Measurements from ENCODE around the gene KDM4C.

DNA sequence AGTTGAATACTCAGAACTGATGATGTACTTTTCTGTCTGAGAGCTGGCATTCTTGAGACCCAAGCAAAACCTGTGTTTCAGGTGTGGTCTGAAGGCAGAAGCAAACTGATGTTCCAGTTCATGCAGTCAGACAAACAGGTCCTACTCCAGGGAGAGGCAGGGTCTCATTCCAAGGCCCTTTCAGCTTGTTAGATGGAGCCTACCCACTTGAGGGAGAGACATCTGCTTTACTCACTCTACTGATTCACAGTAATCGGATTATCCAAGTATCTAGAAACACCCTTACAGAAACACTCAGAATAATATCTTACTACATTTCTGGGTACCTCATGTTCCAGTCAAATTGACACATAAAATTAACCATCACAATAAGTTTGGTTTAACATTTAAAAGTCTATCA, 207.8 kb downstream of the KDM4C start:
- no peak for TF ChIP-seq EZH2 (IDR thresholded peaks at IDR 0.05)
- no peak for TF ChIP-seq POLR2AphosphoS5 (IDR thresholded peaks at IDR 0.05; ENCODE audit: borderline replicate concordance, low read depth, low read length)

All from SK-N-MC (cell line).